A549 treated with CORT108297 at 1 μM for 4 hours (cell line): ENCODE results near the gene PWWP2B. TPM values are rescaled to one million over a fixed set of nuclear protein-coding genes. Genes with fewer than 3 reads are reported as not detected.

Experiments
- total RNA-seq: library from RNA; stranded (reverse); fragments of 200-300 nt; extraction: Qiagen RNA extraction; gene quantifications from 5 replicates; pipeline ENCODE4 v1.2.3, GENCODE V29; 2022

Gene PWWP2B
- total RNA-seq, result 11.7 to 18.3 TPM (median 17.7 TPM) in 5 replicates

GRCh38 chr10:132397036-132397541 lies at the start of gene PWWP2B:
Gene PWWP2B (plus strand): TSS chr10:132397200. CDS start chr10:132397227, 27 bp downstream.

Other genes starting within 250 kb of the PWWP2B start
- gene DPYSL4, start 210.3 kb upstream of the PWWP2B start, total RNA-seq, result 15.0 to 20.0 TPM (median 18.9 TPM) in 5 replicates
- 35.9 to 53.0 TPM (median 48.4 TPM) in 5 replicates for gene STK32C, start 89.2 kb upstream of the PWWP2B start, total RNA-seq
- gene LRRC27, start 65.0 kb upstream of the PWWP2B start, total RNA-seq, result 5.4 to 6.3 TPM (median 5.8 TPM) in 5 replicates
- gene INPP5A, start 140.6 kb downstream of the PWWP2B start, total RNA-seq, result 12.6 to 14.5 TPM (median 13.3 TPM) in 5 replicates